AG04450 (cell line): ENCODE results near the gene ICAM4. TPM values are rescaled to one million over a fixed set of nuclear protein-coding genes. Genes with fewer than 3 reads are reported as not detected.
A peak's percentile ranks its signal among the peaks of the same experiment; 100 is the strongest.

Experiments used
- CTCF ChIA-PET: fragments of 300-600, 350-600 bp; formaldehyde crosslinking; extraction: SDS; loops from one replicate; lab custom pipeline; 2022; ENCODE audit warnings: antibody characterized with exemption, inconsistent platforms; lab: Charles Lee
- POLR2A ChIA-PET: fragments of 350-600 bp; formaldehyde crosslinking; extraction: SDS; loops from one replicate; lab custom pipeline; 2021; ENCODE audit warnings: antibody characterized with exemption, inconsistent platforms; lab: Yijun Ruan, JAX
- DNase-seq: peaks from one replicate; pipeline ENCODE4 v3.0.0-alpha.2; 2011; ENCODE audit warnings: low read depth, low spot score
- H3K27ac ChIP-seq: one replicate; pipeline ENCODE4 v1.5.1; 2012; ENCODE audit warnings: low read depth, low read length, control low read depth
- H3K27me3 ChIP-seq: one replicate; pipeline ENCODE4 v1.6.0; 2012; ENCODE audit warnings: low read length; ENCODE audit not compliant: control insufficient read depth, insufficient read depth
- H3K4me3 ChIP-seq: 2 replicates; pipeline ENCODE4 v1.5.1; 2011; ENCODE audit warnings: mild to moderate bottlenecking, low read depth, low read length, control low read depth
- H3K9me3 ChIP-seq: 2 replicates; pipeline ENCODE4 v1.5.1; 2012; ENCODE audit warnings: low read length; ENCODE audit not compliant: control insufficient read depth, insufficient read depth
- CTCF ChIP-seq: IDR thresholded peaks from 2 replicates; pipeline ENCODE4 v1.5.1; 2011; ENCODE audit warnings: low read depth, low read length, control low read depth, inconsistent platforms
- polyA plus RNA-seq: library from polyadenylated mRNA; depleted of rRNA; stranded (reverse); fragments of >200 nt; gene quantifications from 2 replicates; pipeline ENCODE4 v1.2.3, GENCODE V29; 2011

ICAM4 gene
- polyA plus RNA-seq, 1 experiment: 2.5 TPM

DNA sequence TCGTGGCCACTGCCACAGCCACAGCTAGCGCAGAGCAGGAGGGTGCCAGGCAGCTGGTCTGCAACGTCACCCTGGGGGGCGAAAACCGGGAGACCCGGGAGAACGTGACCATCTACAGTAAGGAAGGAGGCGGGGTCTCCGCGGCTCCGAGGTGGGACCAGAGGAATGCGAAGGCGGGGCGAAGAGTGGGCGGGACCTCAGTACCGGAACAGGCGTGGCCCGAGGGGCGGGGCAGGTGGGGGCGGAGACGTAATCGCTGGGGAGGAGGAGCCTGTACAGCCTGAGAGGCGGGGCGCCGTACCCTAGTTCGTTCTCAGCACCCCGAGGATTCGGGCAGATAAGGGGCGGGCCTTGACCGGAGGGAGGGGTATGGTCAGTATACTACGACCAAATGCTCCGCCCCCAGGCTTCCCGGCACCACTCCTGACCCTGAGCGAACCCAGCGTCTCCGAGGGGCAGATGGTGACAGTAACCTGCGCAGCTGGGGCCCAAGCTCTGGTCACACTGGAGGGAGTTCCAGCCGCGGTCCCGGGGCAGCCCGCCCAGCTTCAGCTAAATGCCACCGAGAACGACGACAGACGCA lies 5.5 kb downstream of the ICAM4 start:
- no peak for DNase-seq
- Histone ChIP-seq H3K4me3 (peak overlapping the region; percentile 63), H3K27me3 (peaks cover 8% of the 10 kb centered on the region), H3K9me3 (peaks cover 27% of the 10 kb centered on the region), H3K27ac (no peak overlapping the region)
- TF ChIP-seq CTCF: no peak
- POLR2A ChIA-PET: interaction anchor here (1.2 to 4.1 kb wide), 3 partner anchors 21 to 41 kb away, joined by 11 to 25 read pairs (median 11); partner anchors contain the start of genes ICAM1 and RAVER1
- CTCF ChIA-PET: interaction anchor here (1.1 kb wide), 1 partner anchor 23 kb away, joined by 6 read pairs; no protein-coding TSS in a partner anchor

- Histone ChIP-seq H3K4me3 (peak overlapping the region; percentile 63), H3K9me3 (peaks cover 27% of the 10 kb centered on the region), H3K27me3 (peaks cover 8% of the 10 kb centered on the region), H3K27ac (no peak overlapping the region)
- ChIA-PET POLR2A (interaction anchor here (1.2 kb wide), 1 partner anchor 24 kb away, joined by 11 read pairs; no protein-coding TSS in a partner anchor), CTCF (no interaction called here)
- TF ChIP-seq CTCF: no peak
- DNase-seq: no peak
Observed at GRCh38 chr19:10292789-10293636, 6.3 kb downstream of the ICAM4 start.

GRCh38 chr19:10293637-10294367 lies 7.0 kb downstream of the ICAM4 start:
- Histone ChIP-seq H3K27me3 (peaks cover 8% of the 10 kb centered on the region), H3K9me3 (peaks cover 27% of the 10 kb centered on the region), H3K4me3 (no peak overlapping the region), H3K27ac (no peak overlapping the region)
- TF ChIP-seq CTCF: no peak
- ChIA-PET CTCF (no interaction called here), POLR2A (no interaction called here)
- no peak for DNase-seq

DNA sequence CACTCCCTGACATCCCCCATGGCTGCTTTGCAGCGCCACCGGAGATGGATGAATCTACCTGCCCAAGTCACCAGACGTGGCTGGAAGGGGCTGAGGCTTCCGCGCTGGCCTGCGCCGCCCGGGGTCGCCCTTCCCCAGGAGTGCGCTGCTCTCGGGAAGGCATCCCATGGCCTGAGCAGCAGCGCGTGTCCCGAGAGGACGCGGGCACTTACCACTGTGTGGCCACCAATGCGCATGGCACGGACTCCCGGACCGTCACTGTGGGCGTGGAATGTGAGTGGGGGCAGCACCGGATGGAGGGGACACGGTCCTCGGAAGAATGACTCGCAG lies 7.6 kb downstream of the ICAM4 start:
- H3K9me3 ChIP-seq: peaks cover 27% of the 10 kb centered on the region
- H3K27me3 ChIP-seq: peaks cover 8% of the 10 kb centered on the region
- H3K4me3 ChIP-seq: no peak overlapping the region
- no peak for TF ChIP-seq CTCF
- CTCF ChIA-PET: no interaction called here
- POLR2A ChIA-PET: no interaction called here
- no peak for DNase-seq
- H3K27ac ChIP-seq: no peak overlapping the region
